GM15510 (cell line): Measurements from ENCODE around the gene GSC2.

ENCODE experiments used
- POLR2A ChIP-seq: IDR thresholded peaks from 3 replicates; pipeline ENCODE4 v1.6.1; 2011; ENCODE audit warnings: borderline replicate concordance; ENCODE audit not compliant: insufficient read length; ENCODE audit errors: extremely low read depth

GSC2 gene

DNA sequence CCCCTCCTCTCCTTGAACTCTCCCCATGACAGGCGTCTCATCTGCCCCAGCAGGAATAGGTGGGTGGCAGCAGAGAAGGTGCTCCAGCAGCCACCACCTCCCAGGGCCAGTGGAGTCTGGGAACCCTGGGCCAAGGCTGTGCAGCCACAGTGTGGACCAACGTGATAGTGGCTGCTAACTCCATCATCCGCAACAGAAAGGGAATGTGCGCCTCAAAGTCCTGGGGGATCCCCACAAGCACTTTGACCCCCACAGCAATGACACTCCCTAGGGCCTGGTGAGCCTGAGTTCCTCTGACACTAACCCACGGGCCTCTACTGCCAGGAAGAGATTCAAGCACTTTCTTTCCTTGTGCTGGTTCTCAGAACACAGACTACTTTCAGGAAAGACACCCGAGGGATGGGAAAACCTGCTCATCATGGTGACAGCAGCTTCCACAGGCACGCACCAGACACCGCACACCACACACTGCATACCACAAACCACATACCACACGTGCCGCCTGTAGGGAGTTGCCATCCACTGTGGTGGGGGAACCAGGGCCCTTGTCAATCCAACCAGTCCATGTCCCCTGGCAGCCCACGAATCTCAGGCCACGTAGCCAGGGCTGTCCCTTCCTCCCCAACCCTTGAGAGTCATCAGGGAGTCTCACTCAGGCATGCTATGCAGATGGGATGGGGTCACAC, 31.8 kb upstream of the GSC2 start:
- TF ChIP-seq POLR2A, result no peak

DNA sequence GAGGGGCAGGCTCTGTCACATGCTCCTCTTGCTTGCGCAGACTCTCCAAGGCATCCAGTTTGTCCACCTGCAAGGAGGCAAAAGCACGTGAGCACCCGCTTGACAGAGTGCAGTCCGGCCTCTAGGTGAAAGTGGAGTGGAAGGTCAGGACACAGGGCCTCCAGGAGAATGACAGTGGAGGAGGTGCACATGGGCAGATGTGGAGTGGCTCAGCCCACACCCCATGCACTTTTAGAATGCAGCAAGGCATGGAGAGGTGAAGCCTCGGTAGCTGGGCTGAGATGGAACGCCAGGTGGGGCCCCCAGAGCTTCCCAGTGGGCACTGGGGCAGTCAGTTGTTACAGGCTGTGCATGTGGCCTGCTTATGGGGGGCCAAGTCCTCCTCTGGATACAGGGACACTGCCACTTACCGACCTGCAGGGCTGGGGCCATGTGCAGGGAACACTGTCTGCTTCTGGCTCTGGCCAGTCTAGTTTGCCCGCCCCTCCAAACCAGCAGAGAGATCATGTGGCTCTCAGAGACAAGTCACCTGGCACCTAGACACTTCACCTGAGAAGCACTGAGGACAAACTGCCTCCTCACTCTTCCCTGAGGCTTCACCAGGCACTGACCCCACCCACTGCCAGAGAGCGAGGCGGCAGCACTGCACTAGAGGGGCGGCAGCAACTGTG, 30.8 kb upstream of the GSC2 start:
- no peak for TF ChIP-seq POLR2A

DNA sequence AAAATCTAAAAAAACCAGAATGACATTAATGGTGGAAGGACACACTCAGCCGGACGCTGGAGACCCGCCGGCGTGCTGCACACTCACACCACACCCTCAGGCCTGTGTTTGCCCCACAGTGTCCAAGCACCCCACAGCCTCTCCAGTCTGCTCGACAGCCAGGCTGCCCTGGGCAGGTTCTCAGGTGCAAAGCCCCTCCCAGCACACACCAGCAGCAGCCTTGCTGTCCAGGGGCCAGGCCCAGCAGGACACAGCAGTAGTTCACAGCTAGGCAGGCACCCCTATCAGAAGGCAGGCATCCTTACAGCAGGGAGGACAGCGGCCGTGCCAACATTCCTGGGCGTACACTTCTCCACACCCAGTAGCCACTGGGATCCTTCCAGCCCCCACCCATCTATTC, 30.1 kb upstream of the GSC2 start:
- TF ChIP-seq POLR2A, result no peak

DNA sequence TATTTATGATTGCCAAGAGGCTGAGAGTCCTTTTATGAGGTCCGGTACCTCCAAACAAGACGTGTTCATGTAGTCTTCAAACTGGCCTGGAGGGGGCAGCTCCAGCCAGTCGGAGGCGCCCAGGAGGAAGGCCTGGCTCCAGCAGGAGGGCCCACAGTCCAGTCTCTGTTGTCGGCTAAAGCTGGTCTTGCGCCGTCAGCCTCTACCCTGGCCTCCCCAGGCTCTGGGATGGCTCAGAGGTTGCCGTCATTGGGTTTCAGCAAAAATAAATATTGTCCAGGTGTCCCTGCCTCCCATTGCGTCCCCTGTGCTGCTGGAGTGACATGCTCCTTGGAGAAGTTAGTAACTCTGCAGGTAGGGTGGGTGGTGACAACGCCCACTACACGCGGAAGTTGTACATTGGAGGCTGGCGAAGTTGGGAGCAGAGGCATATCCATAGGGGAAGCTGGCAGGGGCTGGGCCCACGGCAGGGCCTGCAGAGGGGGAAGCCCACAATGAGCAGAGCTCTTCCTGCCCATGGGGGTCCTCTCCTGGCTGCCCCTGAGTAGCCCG, 29.5 kb upstream of the GSC2 start:
- TF ChIP-seq POLR2A, result no peak

DNA sequence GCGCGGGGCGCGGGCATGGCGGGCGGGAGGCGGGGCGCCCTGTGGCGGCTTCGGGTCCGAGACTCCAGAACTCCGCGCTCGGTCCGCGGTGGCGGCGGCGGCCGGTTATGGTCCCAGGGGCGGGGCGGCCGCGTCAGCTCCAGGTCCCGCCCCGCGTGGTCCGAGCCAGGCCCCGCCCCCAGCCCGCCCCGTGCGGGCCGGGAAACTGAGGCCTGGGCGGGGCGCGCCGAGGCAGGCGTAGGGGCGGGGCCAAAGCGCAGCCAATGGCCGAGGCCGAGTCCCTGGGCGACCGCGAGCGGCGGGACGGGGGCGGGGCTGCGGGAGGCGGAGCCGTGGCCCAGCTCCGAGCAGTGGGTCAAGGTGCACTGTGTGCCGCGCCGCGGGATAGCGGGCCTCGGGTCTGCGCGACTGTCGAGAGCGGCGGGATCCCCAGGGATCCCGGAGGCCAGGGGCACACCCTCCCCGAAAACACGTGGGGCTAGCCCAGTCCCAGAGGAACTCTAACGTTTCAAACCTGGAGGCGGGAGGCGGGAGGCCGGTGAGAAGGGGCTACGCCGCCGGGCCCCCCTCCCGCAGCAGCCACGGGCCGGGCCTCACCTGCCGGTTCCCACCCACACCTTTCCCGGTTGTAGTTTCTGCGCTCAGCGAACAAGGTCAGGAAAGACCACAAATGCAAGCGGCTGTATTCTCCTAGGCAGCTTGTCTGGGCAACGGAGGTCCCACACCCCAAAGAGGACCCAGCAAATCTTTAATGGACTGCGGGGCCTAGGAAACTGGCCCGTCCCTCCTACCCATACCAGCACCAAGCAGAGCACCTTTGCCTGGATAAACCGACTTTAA, 28.8 kb upstream of the GSC2 start, which contains the start of gene SLC25A1:
SLC25A1 (minus strand) TSS at position 80 of the 840 bp plus-strand sequence; CDS start at position 17, 63 bp downstream.
- TF ChIP-seq POLR2A, result peak; percentile 52

DNA sequence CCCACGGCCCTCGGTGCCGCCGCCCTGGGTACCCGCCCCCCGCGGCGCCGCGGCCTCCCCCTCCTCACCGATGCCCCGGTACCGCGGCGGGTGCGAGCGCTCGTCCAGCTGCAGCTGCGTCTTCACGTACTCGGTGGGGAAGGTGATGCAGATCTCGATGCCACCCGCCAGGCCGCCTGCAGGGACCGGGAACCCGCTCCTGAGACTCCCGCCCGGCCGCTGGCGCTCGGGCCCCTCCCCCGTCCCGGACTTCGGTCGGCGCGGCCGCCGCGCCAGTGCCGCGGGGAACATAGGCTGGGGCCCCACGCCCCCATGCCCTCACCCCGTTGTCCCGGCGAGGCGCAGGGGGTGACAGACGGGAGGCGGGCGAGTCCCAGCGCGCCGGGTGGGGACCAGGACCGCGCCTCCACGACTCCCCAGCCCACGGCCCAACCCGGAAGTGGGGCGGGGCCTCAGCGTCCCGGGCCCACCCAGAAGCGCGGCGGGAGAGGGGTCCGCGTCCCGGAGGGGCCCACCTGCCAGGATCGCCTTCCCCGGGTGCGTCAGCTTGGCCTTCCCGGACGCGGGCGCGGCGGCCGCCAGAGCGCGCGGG, 28.1 kb upstream of the GSC2 start:
- peak; percentile 34 for TF ChIP-seq POLR2A

DNA sequence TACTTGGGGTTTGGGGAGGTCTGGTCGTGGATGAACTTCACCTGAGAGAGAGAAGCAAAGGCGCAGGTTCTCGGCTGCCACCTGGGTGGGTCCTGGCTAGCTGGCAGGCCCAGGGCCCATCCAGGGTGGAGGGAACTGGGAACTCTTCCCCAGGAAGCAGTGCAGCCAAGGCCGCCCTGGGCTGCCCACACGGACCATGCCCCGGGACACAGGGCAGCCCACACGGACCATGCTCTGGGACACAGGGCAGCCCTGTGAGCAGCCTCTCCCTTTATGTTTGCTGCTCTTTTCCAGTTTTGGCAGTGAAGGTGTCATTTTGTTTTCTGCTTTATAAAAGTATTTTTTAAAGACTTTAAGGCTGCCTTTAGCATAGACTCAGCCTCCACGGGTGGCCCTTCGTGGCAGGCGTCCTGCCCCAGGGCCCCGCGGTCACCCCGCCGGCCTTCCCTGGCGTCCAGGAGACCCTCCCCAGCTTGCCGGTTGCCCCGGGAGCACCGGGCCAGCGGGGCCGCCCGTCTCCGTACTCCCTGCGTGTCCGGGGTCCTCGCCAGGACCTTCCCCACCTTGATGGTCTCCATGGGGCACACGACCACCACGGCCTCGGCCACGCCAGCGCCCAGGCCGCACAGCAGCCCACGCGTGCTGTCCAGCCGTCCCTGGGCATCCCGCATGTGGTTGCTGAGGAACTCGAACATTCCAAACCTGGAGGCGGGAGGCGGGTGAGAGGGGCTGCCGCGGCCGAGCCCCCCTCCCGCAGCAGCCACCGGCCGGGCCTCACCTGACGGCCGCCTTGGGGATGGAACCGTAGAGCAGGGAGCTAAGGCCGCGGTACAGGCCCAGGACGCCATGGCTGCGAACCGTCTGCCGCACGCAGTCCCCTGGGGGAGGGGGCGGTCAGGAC, 27.3 kb upstream of the GSC2 start:
- no peak for TF ChIP-seq POLR2A

DNA sequence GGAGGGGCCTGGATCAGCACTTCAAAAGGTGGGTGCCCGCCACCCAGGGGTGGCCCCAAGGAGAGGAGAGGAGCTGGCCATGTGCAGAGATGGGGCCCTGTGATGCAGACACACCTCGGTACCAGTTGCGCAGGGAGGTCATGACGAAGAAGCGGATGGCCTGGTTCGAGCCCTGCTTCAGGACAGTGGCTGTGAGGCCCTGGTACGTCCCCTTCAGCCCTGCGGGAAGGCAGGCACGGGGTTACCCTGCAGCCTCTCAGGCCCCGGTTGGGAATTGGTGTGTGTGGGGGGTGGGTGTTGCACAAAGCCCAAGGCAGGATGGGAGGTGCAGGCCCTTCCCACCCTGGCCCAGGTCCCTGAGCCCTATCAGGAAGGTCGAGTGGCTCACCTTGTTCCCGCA, 26.6 kb upstream of the GSC2 start:
- no peak for TF ChIP-seq POLR2A

DNA sequence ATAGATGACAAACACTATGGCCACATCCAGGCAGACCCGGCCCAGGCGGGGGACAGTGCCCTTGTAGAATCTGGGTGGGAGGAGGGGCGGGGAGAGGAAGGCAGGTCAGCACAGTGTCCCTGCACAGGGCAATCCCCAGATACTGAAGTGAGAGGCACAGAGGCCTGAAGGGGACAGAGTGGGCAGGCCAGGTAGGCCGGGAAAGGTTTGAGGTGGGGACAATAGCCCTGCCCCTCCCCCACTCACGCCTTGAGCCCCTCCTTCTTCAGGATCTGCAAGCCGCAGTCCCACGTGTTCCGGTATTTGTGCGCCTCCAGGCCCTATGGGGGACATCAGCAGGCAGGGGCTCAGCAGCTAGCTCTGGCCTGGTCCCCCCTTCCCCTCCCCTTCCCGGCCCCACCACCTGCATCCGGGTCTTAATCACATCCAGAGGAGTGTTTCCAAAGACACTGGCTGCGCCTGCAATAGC, 26.1 kb upstream of the GSC2 start:
- TF ChIP-seq POLR2A, result no peak

DNA sequence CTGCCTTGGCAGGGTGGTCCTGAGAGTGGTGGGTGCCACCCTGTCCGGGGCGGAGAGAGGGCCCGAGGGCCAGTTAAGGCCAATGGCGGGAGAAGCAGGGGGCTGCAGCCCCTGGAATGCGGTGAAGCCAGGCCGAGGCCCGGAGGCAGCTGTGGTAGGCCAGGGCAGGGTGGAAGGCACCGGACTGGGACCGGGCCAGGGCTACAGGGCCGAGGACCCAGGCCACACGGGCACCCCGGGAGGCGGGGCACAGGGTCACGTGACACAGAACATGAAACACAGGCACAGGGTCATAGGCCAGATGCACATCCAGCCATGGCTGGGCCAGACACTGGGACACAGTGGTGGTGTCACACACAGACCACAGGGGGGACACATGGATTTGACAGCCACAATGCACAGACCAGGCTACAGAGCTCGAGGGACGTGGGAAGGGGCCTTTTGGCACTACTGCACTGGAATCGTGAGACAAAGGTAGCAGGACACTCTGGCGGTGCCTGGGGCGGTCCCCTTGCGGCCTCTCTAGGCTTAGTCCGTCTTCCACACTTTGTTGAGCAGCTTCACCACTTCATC, 25.6 kb upstream of the GSC2 start:
- no peak for TF ChIP-seq POLR2A

DNA sequence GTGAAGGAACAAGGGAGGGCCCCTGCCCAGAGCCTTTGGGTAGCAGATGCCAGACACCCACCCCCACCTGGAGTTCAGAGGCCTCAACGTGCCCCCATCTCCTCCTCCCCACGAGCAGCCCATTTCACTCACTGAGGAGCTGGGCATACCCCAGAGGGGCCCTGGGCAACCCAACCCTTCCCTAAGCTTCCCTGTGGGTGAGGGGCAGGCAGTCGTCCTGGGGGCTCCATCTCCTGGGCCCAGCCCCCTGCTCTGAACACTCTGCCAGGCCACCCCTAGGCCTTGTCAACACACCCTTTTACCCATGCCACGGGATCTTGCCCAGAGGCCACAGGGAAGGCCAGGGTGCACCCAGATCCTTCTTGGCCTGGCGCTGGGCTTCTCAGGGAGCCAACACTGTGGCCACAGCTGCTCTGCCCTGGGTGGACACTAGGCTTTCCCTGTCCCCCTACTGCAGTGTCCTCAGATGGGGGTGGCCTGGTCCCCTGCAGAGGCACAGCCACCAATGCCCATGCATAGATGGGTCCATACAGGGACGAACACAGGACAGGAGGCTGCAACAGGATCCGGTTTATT, 25.0 kb upstream of the GSC2 start:
- TF ChIP-seq POLR2A, result no peak

DNA sequence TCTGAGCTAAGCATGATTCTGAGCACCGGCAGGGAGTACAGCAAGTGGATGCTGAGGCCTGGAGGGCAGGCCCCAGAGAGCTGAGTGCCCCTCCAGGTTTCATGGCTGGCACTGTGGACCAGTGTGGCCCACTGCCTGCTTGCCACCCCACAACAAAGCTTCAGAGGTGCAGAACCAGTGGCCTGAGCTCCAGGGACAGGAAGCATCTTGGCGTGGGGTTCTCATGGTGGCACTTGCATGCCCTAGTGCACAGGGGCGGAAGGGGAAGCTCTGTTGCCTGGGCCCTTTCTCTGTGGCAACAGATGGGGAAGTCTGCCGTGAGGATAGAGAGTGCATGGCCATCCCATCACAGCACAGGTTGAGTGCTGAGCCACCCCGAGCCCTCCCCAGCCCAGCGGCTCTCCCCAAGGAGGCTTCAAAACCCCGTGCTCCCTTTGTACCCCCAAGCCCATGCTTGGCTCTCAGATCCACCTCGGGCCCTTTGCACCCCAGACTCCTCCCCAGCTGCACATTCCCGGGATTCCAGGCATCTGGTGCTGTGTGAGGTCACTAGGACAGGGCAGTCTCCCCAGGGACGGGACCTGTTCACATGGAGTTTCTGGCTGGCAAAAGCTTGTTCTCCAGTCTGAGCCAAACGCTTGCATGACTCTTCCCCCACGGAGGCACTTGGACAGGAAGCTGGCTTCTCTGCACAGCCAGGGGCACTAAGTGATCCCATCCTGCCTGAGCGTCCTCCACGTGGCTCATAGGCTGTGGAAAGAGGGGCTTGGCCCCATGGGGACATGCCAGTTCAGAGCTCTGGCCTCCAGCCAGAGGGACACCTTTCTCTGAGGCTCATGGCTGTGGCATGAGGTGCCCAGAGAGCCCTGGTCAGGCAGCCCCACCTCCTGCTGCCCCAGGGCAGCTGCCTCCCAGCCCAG, 24.3 kb upstream of the GSC2 start:
- peak; percentile 13 for TF ChIP-seq POLR2A
